Measurements from ENCODE around the gene URB1. TPM values are rescaled to one million over a fixed set of nuclear protein-coding genes. Genes with fewer than 3 reads are reported as not detected.
"Not testable (repeated sequence)": the region's sequence is repeated elsewhere in the genome, so short reads cannot be mapped to it uniquely, and the experiment has no call there.

The URB1 gene, protein sequence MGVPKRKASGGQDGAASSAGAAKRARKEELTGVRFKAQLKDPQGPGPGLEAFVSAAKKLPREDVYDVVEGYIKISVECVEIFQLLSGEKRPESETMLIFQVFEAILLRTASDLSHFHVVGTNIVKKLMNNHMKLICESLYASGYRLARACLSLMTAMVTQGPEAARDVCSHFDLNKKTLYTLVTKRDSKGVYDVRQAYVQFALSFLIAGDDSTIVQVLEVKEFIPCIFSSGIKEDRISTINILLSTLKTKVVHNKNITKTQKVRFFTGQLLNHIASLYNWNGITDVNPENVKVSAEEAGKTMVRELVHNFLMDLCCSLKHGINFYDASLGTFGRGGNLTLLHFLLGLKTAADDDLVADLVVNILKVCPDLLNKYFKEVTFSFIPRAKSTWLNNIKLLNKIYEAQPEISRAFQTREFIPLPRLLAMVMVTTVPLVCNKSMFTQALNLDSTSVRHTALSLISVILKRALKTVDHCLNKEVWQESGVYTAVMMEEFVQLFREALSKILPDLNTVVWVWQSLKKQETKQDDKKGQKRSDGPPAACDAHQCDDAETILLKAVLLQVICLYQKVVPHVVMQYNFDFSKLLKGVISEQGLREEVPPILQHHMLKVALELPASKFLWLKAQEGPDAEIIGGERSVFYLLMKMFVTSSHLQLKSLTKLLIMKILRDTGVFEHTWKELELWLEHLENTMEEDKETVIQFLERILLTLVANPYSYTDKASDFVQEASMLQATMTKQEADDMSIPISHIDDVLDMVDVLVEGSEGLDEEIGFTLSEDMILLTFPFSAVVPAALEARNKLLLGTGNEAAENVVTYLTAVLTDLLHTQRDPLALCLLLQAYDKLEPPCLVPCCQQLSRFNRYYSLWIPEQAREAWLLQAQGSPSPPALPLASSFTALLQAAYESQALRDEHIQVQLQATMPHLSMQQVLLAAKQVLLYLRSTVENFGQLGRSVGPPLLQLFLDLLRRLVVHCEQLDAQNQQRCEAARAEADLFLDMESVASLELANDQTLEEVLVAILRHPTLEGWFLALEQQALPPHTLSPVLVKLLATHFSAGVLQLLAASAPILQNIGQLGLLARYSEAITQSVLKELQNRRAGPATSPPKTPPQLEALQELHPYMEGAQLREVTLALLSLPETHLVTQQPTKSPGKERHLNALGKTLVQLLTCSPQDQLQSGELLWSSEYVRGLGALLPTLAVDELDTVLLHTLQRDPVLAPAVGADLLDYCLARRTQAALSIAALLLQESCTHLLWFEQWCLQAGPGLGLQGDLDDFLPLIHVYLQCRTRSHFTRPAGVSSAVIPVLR (N-terminal part only)
- 10 to 100 TPM; 20.5 to 25.3 TPM for total RNA-seq

DNA sequence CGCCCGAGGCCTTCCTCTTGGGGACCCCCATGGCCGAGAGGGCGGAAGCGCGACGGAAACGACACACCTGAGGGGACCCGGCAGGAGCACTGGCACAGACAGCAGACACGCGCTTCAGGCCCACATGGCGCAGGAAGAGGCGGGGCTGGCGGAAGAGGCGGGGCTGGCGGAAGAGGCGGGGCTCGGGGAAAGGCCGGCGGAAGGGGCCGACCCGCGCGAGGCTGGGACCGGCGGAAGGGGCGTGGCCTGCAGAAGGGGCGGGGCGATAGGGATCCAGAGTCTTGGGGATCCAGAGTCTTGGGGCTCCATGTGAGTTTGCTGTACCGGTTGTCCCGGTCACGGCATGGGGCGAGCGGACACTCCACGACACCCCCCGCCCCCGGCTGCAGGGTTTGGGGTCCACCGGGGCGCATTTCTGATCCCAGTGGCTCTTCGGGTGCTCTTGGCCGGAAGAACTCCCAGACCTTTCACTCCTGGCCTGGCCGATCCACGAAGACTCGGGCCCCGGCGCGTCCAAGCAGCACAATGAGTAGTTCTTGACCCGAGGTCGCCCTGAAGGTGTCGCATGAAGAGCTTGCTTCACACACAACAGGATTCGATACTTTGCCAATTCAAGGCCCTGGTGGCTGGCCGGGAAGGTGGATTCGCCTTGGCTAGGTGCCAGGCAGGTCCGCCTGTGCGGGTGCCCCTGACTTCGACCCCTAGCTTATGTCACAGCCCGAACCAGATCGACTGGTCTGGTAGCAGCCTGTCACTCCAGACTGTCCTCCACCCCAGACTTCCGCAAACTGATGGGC lies at the start of gene URB1:
URB1 (minus strand) TSS at position 133 of the 797 bp plus-strand sequence; CDS start at position 31, 102 bp downstream.
- H3K9me3 Mint-ChIP-seq = no peaks in the 10 kb centered on the region
- peaks cover 25 to 36% of the 10 kb centered on the region in 2 donors for H3K36me3 Mint-ChIP-seq
- DNase-seq (ENCODE audit: low spot score in 2 of 2) (peak; percentile 93 to 99), ATAC-seq (peak; percentile 96 to 97)
- H3K27ac Mint-ChIP-seq = peak within 1 kb of the TSS; percentile 88 to 93

DNA sequence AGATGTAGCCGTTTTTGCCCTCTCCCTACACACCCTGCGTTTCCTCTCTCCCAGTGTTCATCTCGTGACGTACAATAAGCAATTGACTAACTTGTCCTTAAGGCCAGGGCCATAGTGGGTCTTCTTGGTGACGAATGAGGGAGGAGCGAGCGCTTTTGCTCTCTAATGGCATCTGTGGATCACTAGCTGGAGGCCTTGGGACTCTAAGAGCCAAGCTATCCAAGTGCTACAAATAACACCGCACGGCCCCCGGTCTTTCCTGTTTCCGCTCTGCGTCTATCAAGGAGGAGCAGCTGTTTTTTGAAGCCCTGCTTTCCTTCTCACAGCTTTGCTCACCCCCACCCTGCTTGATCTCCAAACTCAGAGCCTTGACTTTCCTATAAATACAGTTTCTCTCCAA lies 44.9 kb upstream of the URB1 start:
- ATAC-seq (no peak), DNase-seq (ENCODE audit: low spot score in 2 of 2) (no peak)
- Mint-ChIP-seq H3K36me3 (peaks cover 0 to 19% of the 10 kb centered on the region in 2 donors), H3K9me3 (no peaks in the 10 kb centered on the region), H3K27ac (peak overlapping the region in 1 of 2 donors; percentile 72)

GRCh38 chr21:32432982-32433660 lies 40.3 kb upstream of the URB1 start:
- not testable (repeated sequence) for DNase-seq (ENCODE audit: low spot score in 2 of 2); H3K9me3 Mint-ChIP-seq; H3K27ac Mint-ChIP-seq

DNA sequence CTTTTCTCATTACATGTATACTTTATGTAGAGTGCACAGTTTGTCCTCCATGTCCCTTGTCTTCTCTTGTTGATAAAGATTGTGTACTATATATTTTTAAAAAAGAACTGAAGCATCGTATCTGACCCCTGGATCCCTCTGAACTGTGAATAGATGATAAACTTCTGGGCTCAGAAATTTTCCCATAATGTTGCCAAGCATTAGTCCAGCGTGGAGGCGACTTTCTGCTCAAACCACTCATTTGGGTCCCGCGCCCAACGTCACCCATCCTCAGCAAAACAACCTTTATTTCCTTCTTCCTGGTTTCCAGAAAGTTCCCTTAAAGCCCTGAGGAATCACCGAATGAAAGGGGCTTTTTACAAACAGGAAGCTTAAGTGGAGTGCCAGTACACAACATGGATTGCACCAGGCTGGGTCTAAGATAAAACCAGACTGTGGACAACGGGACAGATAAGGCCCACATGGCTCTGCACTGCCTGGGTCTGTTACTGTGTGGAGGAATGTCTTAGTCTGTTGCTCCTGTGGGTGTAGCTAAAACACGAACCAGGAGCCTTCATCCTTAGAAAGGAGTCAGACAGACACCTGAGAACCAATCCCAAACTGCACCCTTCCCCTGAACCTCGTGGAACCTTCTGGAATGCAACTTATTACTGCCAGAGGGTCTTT lies 35.3 kb upstream of the URB1 start:
- Mint-ChIP-seq H3K36me3 (peaks cover 0 to 7% of the 10 kb centered on the region in 2 donors), H3K27ac (no peak overlapping the region), H3K9me3 (peaks cover 0 to 5% of the 10 kb centered on the region in 2 donors)
- DNase-seq (ENCODE audit: low spot score in 2 of 2) (no peak), ATAC-seq (no peak)

More at GRCh38 chr21:32432982-32433660, 40.3 kb upstream of the URB1 start:
- ATAC-seq, H3K36me3 Mint-ChIP-seq: not testable (repeated sequence)

GRCh38 chr21:32426592-32427051 lies 33.8 kb upstream of the URB1 start:
- no peak for DNase-seq (ENCODE audit: low spot score in 2 of 2)
- ATAC-seq = no peak
- peaks cover 0 to 7% of the 10 kb centered on the region in 2 donors for H3K36me3 Mint-ChIP-seq
- H3K9me3 Mint-ChIP-seq = peaks cover 0 to 5% of the 10 kb centered on the region in 2 donors
- H3K27ac Mint-ChIP-seq = no peak overlapping the region

DNA sequence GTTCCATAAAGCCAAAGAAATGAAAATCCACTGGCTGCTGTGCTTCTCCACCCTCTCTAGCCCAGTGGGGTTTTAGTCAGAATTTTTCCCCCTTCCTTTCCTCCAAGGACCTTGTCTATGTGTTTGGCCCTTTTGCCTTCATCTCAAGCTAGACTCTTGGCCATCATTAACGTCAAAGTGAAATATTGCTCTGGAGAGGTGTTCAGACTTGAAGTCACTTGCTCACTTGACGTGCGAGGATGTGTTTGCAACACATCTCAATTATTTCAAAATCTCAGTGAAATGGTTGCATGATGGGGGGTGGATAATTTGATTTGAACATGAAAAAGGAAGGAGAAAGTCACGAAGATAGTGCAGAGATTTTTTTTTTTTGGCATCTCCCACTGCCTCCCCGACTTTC lies 33.3 kb upstream of the URB1 start:
- H3K27ac Mint-ChIP-seq = no peak overlapping the region
- no peak for ATAC-seq
- DNase-seq (ENCODE audit: low spot score in 2 of 2) = no peak
- peaks cover 0 to 7% of the 10 kb centered on the region in 2 donors for H3K36me3 Mint-ChIP-seq
- peaks cover 0 to 5% of the 10 kb centered on the region in 2 donors for H3K9me3 Mint-ChIP-seq

- DNase-seq (ENCODE audit: low spot score in 2 of 2) (no peak), ATAC-seq (no peak)
- Mint-ChIP-seq H3K36me3 (peaks cover 0 to 6% of the 10 kb centered on the region in 2 donors), H3K9me3 (peaks cover 0 to 5% of the 10 kb centered on the region in 2 donors), H3K27ac (no peak overlapping the region)
Measured at GRCh38 chr21:32425628-32426027, 32.8 kb upstream of the URB1 start.

GRCh38 chr21:32424674-32425073 lies 31.9 kb upstream of the URB1 start:
- Mint-ChIP-seq H3K27ac (no peak overlapping the region), H3K9me3 (no peaks in the 10 kb centered on the region), H3K36me3 (no peaks in the 10 kb centered on the region)
- no peak for ATAC-seq
- no peak for DNase-seq (ENCODE audit: low spot score in 2 of 2)

DNA sequence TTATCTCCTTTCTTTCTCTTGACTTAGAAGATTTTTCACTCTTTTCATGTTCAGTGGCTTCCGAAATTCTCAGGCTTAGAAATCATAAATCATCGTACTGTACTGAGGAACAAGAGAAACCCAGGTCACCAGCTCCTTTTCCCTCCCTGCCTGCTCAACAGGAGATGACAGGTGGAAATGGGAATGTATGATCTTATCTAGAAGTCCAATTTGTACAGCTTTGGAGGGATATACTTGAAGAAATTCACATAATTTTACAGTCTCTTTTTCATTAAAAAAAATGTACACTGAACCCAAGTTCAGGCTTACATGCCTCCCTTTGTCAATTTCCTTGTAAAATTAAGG lies 31.4 kb upstream of the URB1 start:
- no peak overlapping the region for H3K27ac Mint-ChIP-seq
- no peak for DNase-seq (ENCODE audit: low spot score in 2 of 2)
- H3K36me3 Mint-ChIP-seq = no peaks in the 10 kb centered on the region
- H3K9me3 Mint-ChIP-seq = no peaks in the 10 kb centered on the region
- ATAC-seq = no peak

- DNase-seq (ENCODE audit: low spot score in 2 of 2) = no peak
Measured at GRCh38 chr21:32423320-32424190, 30.7 kb upstream of the URB1 start.

DNA sequence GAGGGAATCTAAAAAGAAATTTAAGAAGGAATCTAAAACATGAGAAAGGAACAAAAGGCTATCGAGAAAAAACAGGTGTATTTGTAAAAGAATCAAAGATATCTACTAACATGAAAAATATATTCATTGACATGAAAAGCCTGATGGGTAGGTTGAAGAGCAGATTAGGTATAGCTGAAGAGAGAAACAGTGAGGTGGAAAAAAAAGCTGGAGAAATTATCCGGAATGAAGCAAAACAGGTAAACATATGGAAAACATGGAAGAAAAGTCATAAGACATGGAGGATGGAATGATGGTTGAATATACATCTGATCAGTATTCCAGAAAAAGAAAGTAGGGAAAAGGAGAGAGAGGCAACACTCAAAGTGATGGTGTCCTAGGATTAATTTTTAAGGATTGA lies 29.3 kb upstream of the URB1 start:
- ATAC-seq = no peak
- Mint-ChIP-seq H3K27ac (no peak overlapping the region), H3K36me3 (no peaks in the 10 kb centered on the region), H3K9me3 (no peaks in the 10 kb centered on the region)
- no peak for DNase-seq (ENCODE audit: low spot score in 2 of 2)

More at GRCh38 chr21:32423320-32424190, 30.7 kb upstream of the URB1 start:
- Mint-ChIP-seq H3K36me3 (no peaks in the 10 kb centered on the region), H3K27ac (no peak overlapping the region), H3K9me3 (no peaks in the 10 kb centered on the region)
- no peak for ATAC-seq

DNA sequence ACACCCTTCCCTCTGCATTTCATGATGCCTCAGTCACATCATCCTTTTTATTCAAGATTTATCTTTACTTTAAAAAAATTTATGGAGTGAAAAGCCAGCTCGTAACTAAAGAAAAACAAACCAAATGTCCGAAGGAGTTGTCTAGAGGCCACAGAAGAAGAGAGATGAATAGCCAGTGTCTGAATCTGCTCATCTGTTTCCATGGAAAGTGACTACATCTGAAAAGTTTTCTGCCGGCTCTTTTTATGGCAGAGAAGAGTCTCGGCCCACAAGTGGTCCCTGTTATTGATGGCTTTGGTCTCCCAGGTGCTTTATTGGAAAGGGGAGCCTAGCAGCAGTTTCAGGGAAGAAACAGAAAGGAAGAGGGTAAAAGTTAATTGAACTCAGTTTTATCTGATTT lies 25.3 kb upstream of the URB1 start:
- Mint-ChIP-seq H3K27ac (no peak overlapping the region), H3K36me3 (no peaks in the 10 kb centered on the region), H3K9me3 (no peaks in the 10 kb centered on the region)
- DNase-seq (ENCODE audit: low spot score in 2 of 2) (no peak), ATAC-seq (no peak)

GRCh38 chr21:32415451-32416398 lies 22.9 kb upstream of the URB1 start:
- no peak for ATAC-seq
- peaks cover 0 to 9% of the 10 kb centered on the region in 2 donors for H3K36me3 Mint-ChIP-seq
- no peaks in the 10 kb centered on the region for H3K9me3 Mint-ChIP-seq
- DNase-seq (ENCODE audit: low spot score in 2 of 2) = no peak
- H3K27ac Mint-ChIP-seq = no peak overlapping the region
